Tibial nerve (tissue), 4 donors: ENCODE measurements around the gene NUAK1. TPM values are rescaled to one million over a fixed set of nuclear protein-coding genes. Genes with fewer than 3 reads are reported as not detected.

Experiments used
- DNase-seq, 2 donors: peaks; one replicate each; pipeline ENCODE4 v3.0.0-alpha.2; 2019; ENCODE audit warnings: low spot score in 2 of 2
- H3K27ac ChIP-seq, 4 donors: fragments of 200-600 bp; sonication (generic) in 3 of 4; one replicate each; pipeline ENCODE4 v1.5.1; 2017 to 2019; ENCODE audit warnings: mild to moderate bottlenecking in 1 of 4
- H3K27me3 ChIP-seq, 2 donors: fragments of 200-600 bp; sonication (generic) in 1 of 2; one replicate each; pipeline versions ENCODE4 v1.5.1 to v1.6.0; 2017 to 2019
- H3K36me3 ChIP-seq, 3 donors: fragments of 200-600 bp; sonication (generic); one replicate each; pipeline ENCODE4 v1.5.1; 2018 to 2019
- H3K4me1 ChIP-seq, 4 donors: fragments of 200-600 bp; sonication (generic) in 3 of 4; one replicate each; pipeline ENCODE4 v1.5.1; 2017 to 2019
- H3K4me3 ChIP-seq, 4 donors: fragments of 200-600 bp; sonication (generic) in 3 of 4; one replicate each; pipeline ENCODE4 v1.5.1; 2017 to 2019; ENCODE audit warnings: mild to moderate bottlenecking in 1 of 4, moderate library complexity in 1 of 4
- H3K9me3 ChIP-seq, 4 donors: fragments of 200-600 bp; sonication (generic) in 3 of 4; one replicate each; pipeline ENCODE4 v1.5.1; 2017 to 2019
- CTCF ChIP-seq, 5 experiments: fragments of 200-600 bp in 3 of 5; fragments of 450-650 bp in 2 of 5; sonication (generic) in 3 of 5; IDR thresholded peaks; one replicate each; pipeline ENCODE4 v1.5.1; 2016 to 2019; ENCODE audit warnings: antibody characterized with exemption in 5 of 5, mild to moderate bottlenecking in 3 of 5, moderate library complexity in 2 of 5
- EP300 ChIP-seq, 2 donors: sonication (generic); formaldehyde crosslinking; IDR thresholded peaks; one replicate each; pipeline ENCODE4 v1.6.1; 2017; ENCODE audit warnings: antibody characterized with exemption in 2 of 2, mild to moderate bottlenecking in 1 of 2
- POLR2A ChIP-seq, 2 donors: fragments of 450-650 bp; IDR thresholded peaks; one replicate each; pipeline ENCODE4 v1.6.1; 2017; ENCODE audit warnings: antibody characterized with exemption in 2 of 2, mild to moderate bottlenecking in 2 of 2, moderate library complexity in 2 of 2
- WGBS, 2 donors: methylation state at CpG; one replicate each; pipeline ENCODE4 v1.1.5; 2018; 5-methylcytosine and 5-hydroxymethylcytosine counted together
- total RNA-seq, 4 donors: library from RNA; depleted of rRNA; stranded (reverse); fragments of >200 nt; gene quantifications; one replicate each; pipeline ENCODE4 v1.1.0, GENCODE V29; 2016

NUAK1 gene
- total RNA-seq, 4 donors from 2014 or later, result 32.0 to 47.9 (median 33.5) TPM

GRCh38 chr12:106054049-106054448, 84.7 kb downstream of the NUAK1 start:
- H3K4me3 ChIP-seq, result no peak overlapping the region
- H3K36me3 ChIP-seq, result no peaks in the 10 kb centered on the region
- peaks cover 0 to 20% (median 2%) of the 10 kb centered on the region in 4 donors for H3K9me3 ChIP-seq
- TF ChIP-seq CTCF (IDR thresholded peaks at IDR 0.05) (no peak), POLR2A (IDR thresholded peaks at IDR 0.05) (no peak)
- no peak for DNase-seq
- no peaks in the 10 kb centered on the region for H3K4me1 ChIP-seq
- no peak overlapping the region for H3K27ac ChIP-seq
- no peaks in the 10 kb centered on the region for H3K27me3 ChIP-seq

DNA sequence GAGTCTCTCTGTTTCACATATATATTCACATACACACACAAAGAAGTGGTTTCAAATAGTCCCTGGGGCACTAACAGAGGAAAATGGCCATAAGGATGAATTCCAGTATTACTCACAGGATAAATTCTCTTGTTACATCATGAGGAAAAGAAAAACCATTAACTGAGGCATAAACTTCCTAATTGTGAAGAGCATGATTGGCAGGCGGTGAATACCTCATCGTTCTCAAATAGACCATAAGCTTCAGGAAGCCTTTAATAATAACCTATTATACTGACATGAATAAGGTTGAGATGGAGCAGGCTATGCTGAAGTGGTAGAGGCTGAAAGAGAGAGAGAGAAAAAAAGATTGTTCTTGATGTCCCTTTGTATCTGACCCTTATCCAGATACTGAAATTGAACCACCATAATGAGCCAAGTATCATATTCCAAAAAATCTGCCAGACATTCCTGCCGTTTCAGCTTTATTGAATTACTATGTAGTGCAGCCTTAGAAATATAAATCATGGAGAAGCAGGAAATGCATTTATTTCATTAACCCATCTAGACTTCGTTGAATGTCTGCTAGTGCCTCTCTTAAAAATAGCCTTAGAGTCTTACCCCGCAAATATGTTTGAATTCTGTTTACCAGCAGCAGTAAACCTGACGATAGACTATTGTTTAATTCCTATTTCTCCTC, 86.8 kb downstream of the NUAK1 start:
- 62 to 65% methylated on average over 6 of the region's 6 CpGs for WGBS, 2 donors

DNA sequence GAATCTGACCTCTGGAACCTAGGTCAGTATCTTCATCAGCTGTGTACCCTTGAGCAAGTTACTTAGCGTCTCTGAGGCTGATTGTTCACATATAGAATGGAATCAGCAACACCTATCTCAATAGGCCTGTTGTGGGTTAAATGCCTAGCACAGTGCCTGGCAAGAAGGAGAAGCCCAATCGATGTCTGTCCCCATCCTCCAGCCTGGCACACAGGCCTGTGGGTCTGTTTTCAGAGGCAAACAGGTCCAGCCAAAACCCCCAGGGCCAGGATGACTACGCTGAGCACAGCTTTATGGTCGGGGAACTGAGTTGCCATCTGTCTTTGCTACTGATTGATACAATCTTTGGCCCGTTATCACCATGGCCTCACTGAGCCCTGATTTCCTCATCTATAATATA, 89.2 kb downstream of the NUAK1 start:
- DNase-seq, result no peak
- no peaks in the 10 kb centered on the region for H3K4me1 ChIP-seq
- H3K36me3 ChIP-seq, result no peaks in the 10 kb centered on the region
- H3K9me3 ChIP-seq, result peaks cover 0 to 2% (median 0%) of the 10 kb centered on the region in 4 donors
- TF ChIP-seq EP300 (IDR thresholded peaks at IDR 0.05), result no peak
- TF ChIP-seq CTCF (IDR thresholded peaks at IDR 0.05), result no peak
- no peak for TF ChIP-seq POLR2A (IDR thresholded peaks at IDR 0.05)
- H3K4me3 ChIP-seq, result no peak overlapping the region
- no peaks in the 10 kb centered on the region for H3K27me3 ChIP-seq
- WGBS, 2 donors, result 86 to 98% methylated on average over 5 of the region's 5 CpGs
- H3K27ac ChIP-seq, result no peak overlapping the region

More for the DNA sequence above, 86.8 kb downstream of the NUAK1 start:
- Histone ChIP-seq H3K4me3 (no peak overlapping the region), H3K9me3 (peaks cover 0 to 20% (median 2%) of the 10 kb centered on the region in 4 donors), H3K27me3 (no peaks in the 10 kb centered on the region), H3K4me1 (no peaks in the 10 kb centered on the region), H3K27ac (no peak overlapping the region), H3K36me3 (no peaks in the 10 kb centered on the region)
- TF ChIP-seq CTCF (IDR thresholded peaks at IDR 0.05), result no peak
- no peak for TF ChIP-seq POLR2A (IDR thresholded peaks at IDR 0.05)
- TF ChIP-seq EP300 (IDR thresholded peaks at IDR 0.05), result no peak
- DNase-seq, result no peak

DNA sequence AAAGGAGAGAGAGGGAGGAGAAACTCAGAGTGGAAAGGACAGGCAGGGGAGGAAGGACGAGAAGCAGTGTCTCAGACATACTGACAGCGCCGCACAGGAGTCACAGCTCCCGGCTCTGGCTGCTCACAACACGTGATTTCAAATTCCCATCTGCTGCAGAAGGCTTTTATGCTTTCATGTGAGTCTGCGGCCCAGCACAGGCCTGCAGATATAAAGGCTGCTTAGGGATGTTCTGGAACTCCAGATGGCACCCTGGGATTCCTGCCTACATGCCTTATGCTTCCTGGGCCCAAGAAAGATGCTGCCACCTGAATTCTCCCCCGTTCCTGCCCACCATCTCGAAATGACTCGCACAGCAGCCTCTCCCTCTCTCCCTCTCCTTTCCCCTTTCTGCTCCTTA, 89.6 kb downstream of the NUAK1 start:
- WGBS, 2 donors, result 82 to 89% methylated on average over 9 of the region's 9 CpGs
- no peaks in the 10 kb centered on the region for H3K4me1 ChIP-seq
- no peak overlapping the region for H3K4me3 ChIP-seq
- H3K27me3 ChIP-seq, result no peaks in the 10 kb centered on the region
- no peak overlapping the region for H3K27ac ChIP-seq
- TF ChIP-seq EP300 (IDR thresholded peaks at IDR 0.05) (no peak), CTCF (IDR thresholded peaks at IDR 0.05) (no peak), POLR2A (IDR thresholded peaks at IDR 0.05) (no peak)
- DNase-seq, result no peak
- H3K36me3 ChIP-seq, result no peaks in the 10 kb centered on the region
- H3K9me3 ChIP-seq, result no peaks in the 10 kb centered on the region

DNA sequence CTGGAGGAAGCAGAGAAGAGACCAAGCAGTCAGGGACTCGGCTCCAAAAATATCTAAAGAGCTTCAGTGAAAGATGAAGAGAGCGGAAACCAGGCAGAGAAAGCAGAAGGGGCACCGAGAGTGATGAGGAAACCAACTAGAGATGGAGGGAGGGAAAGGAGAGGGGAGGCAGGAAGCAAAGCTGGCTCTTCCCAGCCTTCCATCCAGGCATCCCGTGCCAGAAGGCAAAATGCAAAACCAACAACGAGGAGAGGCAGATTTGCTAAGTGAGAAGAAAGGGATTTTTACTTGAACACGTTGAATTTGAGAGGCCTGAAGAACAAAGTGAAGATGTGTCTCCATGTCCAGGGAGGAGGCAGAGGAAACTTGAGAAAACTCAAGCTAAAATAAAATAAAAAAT, 90.1 kb downstream of the NUAK1 start:
- no peaks in the 10 kb centered on the region for H3K4me1 ChIP-seq
- TF ChIP-seq EP300 (IDR thresholded peaks at IDR 0.05), result no peak
- TF ChIP-seq CTCF (IDR thresholded peaks at IDR 0.05), result no peak
- no peak for TF ChIP-seq POLR2A (IDR thresholded peaks at IDR 0.05)
- H3K27ac ChIP-seq, result no peak overlapping the region
- no peaks in the 10 kb centered on the region for H3K36me3 ChIP-seq
- 71 to 78% methylated on average over 6 of the region's 6 CpGs for WGBS, 2 donors
- H3K4me3 ChIP-seq, result no peak overlapping the region
- no peaks in the 10 kb centered on the region for H3K9me3 ChIP-seq
- no peaks in the 10 kb centered on the region for H3K27me3 ChIP-seq
- DNase-seq, result no peak
